Naive thymus-derived CD4-positive, alpha-beta T cell (primary cell): ENCODE data around the gene BOLA1. TPM values are rescaled to one million over a fixed set of nuclear protein-coding genes. Genes with fewer than 3 reads are reported as not detected.
"Not testable (repeated sequence)": the region's sequence is repeated elsewhere in the genome, so short reads cannot be mapped to it uniquely, and the experiment has no call there.

Source experiments
- ATAC-seq: fragments of 150-1000 bp; cut with Tn5 transposase; 2 replicates; pipeline ENCODE4 v1.10.0; 2021; ENCODE audit warnings: mild to moderate bottlenecking, moderate library complexity
- CTCF ChIA-PET: fragments of 350-600 bp; sonication (Branson Sonifier 250); formaldehyde crosslinking; loops from one replicate; lab custom pipeline; 2021; ENCODE audit warnings: antibody characterized with exemption; lab: Charles Lee
- POLR2A ChIA-PET: fragments of 350-600 bp; sonication (Branson Sonifier 250); formaldehyde crosslinking; loops from one replicate; lab custom pipeline; 2021; ENCODE audit warnings: antibody characterized with exemption, inconsistent platforms; lab: Charles Lee
- DNase-seq, 9 donors: peaks; one replicate each; pipeline versions ENCODE4 v3.0.0 to v3.0.0-alpha.2; 2020 to 2022; ENCODE audit warnings: mixed read lengths in 1 of 9
- H3K27ac ChIP-seq: one replicate; pipeline ENCODE4 v1.7.0; 2013; ENCODE audit warnings: mild to moderate bottlenecking, low read depth, low read length, moderate library complexity
- H3K27me3 ChIP-seq, 2 donors: one replicate each; pipeline ENCODE4 v1.7.0; 2013; ENCODE audit warnings: low read length in 2 of 2, mild to moderate bottlenecking in 2 of 2, moderate library complexity in 2 of 2; ENCODE audit not compliant: control insufficient read depth in 2 of 2, insufficient read depth in 2 of 2
- H3K36me3 ChIP-seq, 3 experiments: 1 replicate in 2 of 3; 2 replicates in 1 of 3; pipeline ENCODE4 v1.7.0; 2013; ENCODE audit warnings: low read length in 3 of 3, mild to moderate bottlenecking in 3 of 3, moderate library complexity in 1 of 3; ENCODE audit not compliant: insufficient read depth in 3 of 3, control insufficient read depth in 2 of 3
- H3K4me1 ChIP-seq, 2 donors: one replicate each; pipeline ENCODE4 v1.7.0; 2013; ENCODE audit warnings: low read length in 2 of 2, mild to moderate bottlenecking in 2 of 2, moderate library complexity in 1 of 2; ENCODE audit not compliant: control insufficient read depth in 2 of 2, insufficient read depth in 2 of 2
- H3K4me3 ChIP-seq: 2 replicates; pipeline ENCODE4 v1.7.0; 2013; ENCODE audit warnings: mild to moderate bottlenecking, low read length
- H3K9me3 ChIP-seq, 3 experiments: 1 replicate in 2 of 3; 2 replicates in 1 of 3; pipeline ENCODE4 v1.7.0; 2013; ENCODE audit warnings: low read length in 3 of 3; ENCODE audit not compliant: control insufficient read depth in 2 of 3
- H3K27ac Mint-ChIP-seq, 9 donors: one replicate each; pipeline ENCODE4 v1.8.0; 2020 to 2022; ENCODE audit warnings: mixed read lengths in 9 of 9, mild to moderate bottlenecking in 8 of 9, moderate library complexity in 5 of 9, inconsistent platforms in 2 of 9
- H3K27me3 Mint-ChIP-seq, 5 donors: one replicate each; pipeline ENCODE4 v1.8.0; 2021 to 2022; ENCODE audit warnings: mixed read lengths in 5 of 5, mild to moderate bottlenecking in 1 of 5
- H3K36me3 Mint-ChIP-seq, 5 donors: one replicate each; pipeline ENCODE4 v1.8.0; 2020 to 2022; ENCODE audit warnings: mixed read lengths in 5 of 5, mild to moderate bottlenecking in 3 of 5, inconsistent platforms in 1 of 5
- H3K4me1 Mint-ChIP-seq, 7 donors: one replicate each; pipeline ENCODE4 v1.8.0; 2020 to 2022; ENCODE audit warnings: mixed read lengths in 7 of 7, mild to moderate bottlenecking in 3 of 7, inconsistent platforms in 1 of 7
- H3K4me3 Mint-ChIP-seq, 10 donors: one replicate each; pipeline ENCODE4 v1.8.0; 2020 to 2022; ENCODE audit warnings: mild to moderate bottlenecking in 10 of 10, mixed read lengths in 10 of 10, moderate library complexity in 6 of 10, inconsistent platforms in 2 of 10
- H3K9me3 Mint-ChIP-seq, 11 donors: one replicate each; pipeline ENCODE4 v1.8.0; 2020 to 2022; ENCODE audit warnings: mixed read lengths in 11 of 11, mild to moderate bottlenecking in 4 of 11, inconsistent platforms in 1 of 11, moderate library complexity in 1 of 11
- intact Hi-C, 2 donors: fragments of 100-400 bp; cut with micrococcal nuclease; formaldehyde crosslinking; loops; one replicate each; pipeline ENCODE4 v1.15.1; 2023
- polyA plus RNA-seq, 2 donors: library from polyadenylated mRNA; unstranded; fragments of 300-500 nt; fragmentation: Illumina TruSeq; gene quantifications; one replicate each; pipeline ENCODE4 v1.2.3, GENCODE V29; 2021
- total RNA-seq, 6 experiments: library from RNA in 5 of 6; stranded (reverse) in 5 of 6; gene quantifications; 1 replicate in 5 of 6; 2 replicates in 1 of 6; pipeline ENCODE4 v1.2.3 and lab custom pipeline; 2021 to 2026

The BOLA1 gene
- total and polyA plus RNA-seq, 7 experiments from 2014 or later: 7.8 to 50.9 (median 26.4) TPM

DNA sequence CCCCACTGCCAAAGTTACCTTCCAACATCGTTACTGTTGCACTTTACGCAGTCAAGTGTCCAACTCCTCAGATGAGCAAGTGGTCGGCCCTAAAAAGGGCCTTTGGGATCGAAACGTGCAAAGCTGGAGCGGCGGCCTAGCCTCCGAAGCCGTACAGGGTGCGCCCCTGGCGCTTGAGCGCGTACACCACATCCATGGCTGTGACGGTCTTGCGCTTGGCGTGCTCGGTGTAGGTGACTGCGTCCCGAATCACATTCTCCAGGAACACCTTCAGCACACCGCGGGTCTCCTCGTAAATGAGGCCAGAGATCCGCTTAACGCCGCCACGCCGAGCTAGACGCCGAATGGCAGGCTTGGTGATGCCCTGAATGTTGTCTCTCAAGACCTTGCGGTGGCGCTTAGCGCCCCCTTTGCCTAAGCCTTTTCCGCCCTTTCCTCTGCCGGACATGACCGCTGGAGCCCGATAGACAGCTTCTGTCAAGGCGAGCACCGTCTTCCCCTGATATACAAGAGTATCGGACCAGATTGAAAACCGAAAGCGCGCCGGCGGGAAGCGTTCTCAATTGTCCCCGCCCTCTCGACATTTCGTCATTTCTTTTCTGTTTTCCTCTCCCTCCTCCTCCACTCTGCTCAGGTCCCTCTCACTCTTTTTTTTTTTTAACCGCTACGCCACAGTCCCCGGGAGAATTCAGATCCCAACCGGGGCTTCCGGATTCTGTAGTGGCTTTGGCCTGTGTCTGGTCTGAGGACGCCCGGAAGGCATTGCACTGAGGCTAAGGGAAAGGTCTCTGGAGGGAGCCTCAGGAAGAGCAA, 38.5 kb upstream of the BOLA1 start:
- intact Hi-C loops, POLR2A ChIA-PET, DNase-seq, H3K9me3 Mint-ChIP-seq, H3K4me3 ChIP-seq, H3K36me3 ChIP-seq, H3K27me3 Mint-ChIP-seq, CTCF ChIA-PET, H3K27ac Mint-ChIP-seq, H3K4me1 Mint-ChIP-seq, H3K4me1 ChIP-seq, H3K4me3 Mint-ChIP-seq, H3K36me3 Mint-ChIP-seq, H3K27me3 ChIP-seq, H3K27ac ChIP-seq, H3K9me3 ChIP-seq: not testable (repeated sequence)
- ATAC-seq: peak; percentile 88

DNA sequence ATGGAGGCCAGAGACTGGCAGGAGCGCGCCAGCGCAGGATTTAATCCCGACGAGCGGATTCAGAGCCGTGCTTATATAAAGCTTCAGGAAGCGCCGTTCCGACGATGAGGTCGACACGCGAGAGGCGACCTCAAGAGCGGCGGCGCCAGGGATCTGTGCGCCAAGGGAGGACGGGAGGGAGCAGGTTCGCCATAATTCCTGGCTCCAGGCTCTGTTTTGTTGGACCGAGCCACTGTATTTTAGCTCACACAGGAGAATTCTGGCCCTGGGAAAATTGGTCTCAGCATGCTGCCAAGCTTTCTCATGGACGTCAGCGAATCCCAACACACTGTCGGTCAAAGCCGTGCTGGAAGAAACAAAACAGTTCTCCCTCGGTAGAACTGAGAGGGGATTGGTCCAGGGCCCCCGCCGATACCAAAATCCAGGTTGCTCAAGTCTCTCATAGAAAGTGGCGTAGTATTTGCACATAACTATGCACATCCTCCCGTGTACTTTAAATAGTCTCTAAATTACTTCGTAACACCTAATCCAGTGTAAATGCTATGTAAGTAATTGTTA, 37.8 kb upstream of the BOLA1 start:
- H3K9me3 ChIP-seq, H3K36me3 ChIP-seq, H3K4me1 ChIP-seq, H3K4me3 ChIP-seq, H3K4me3 Mint-ChIP-seq, POLR2A ChIA-PET, CTCF ChIA-PET, intact Hi-C loops, ATAC-seq, H3K9me3 Mint-ChIP-seq, H3K27me3 Mint-ChIP-seq, H3K27ac Mint-ChIP-seq, H3K36me3 Mint-ChIP-seq, H3K27me3 ChIP-seq, DNase-seq, H3K4me1 Mint-ChIP-seq, H3K27ac ChIP-seq: not testable (repeated sequence)

DNA sequence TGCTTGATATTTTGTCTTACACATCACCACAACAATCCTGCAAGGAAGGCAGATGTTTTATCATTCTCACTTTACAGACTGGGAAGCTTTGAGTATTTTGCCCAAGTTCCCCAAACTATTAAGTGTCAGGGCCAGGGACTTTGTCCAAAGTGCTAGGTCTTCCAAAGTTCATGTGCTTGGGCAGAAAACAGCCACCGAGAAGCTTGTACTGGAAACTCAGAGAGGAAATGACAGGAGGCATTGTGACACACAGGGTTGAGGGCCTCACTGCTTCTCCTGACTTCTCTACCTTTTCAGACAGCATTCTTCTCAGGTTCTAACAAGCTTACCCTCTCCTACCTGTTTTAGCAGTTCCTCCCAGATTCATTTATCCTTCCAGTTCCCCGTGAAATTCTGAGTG, 32.5 kb upstream of the BOLA1 start:
- intact Hi-C loops: not testable (repeated sequence)

DNA sequence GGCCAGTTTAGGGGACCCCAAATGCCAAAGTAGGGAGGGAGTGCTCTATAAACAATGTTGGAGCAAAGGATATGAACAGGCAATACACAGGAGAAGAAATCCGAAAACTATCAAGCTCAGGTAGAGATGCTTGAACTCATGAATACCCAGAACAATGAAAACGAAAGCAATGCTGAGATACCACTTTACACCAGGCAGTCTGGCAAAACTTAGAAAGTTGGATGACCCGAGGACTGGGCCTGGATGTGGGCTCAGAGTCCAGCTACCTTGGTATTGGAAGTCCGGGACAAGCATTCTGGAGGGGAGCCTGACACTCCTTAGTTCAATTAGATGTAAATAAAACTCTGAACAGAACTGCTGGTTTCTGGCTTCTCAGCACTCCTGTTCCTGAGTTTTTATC, 26.3 kb upstream of the BOLA1 start:
- H3K27me3 ChIP-seq, H3K4me3 Mint-ChIP-seq, H3K4me1 Mint-ChIP-seq, H3K4me3 ChIP-seq, H3K36me3 Mint-ChIP-seq, H3K9me3 ChIP-seq, H3K36me3 ChIP-seq, DNase-seq, H3K4me1 ChIP-seq, H3K9me3 Mint-ChIP-seq, H3K27ac Mint-ChIP-seq, intact Hi-C loops, ATAC-seq, H3K27me3 Mint-ChIP-seq, H3K27ac ChIP-seq, CTCF ChIA-PET: not testable (repeated sequence)
- POLR2A ChIA-PET: interaction anchor here (0.6 to 0.7 kb wide), 3 partner anchors 10 to 15 kb away, joined by 3 read pairs; a partner anchor contains a TSS

More for the DNA sequence above, 32.5 kb upstream of the BOLA1 start:
- peak; percentile 38 for ATAC-seq
- H3K36me3 ChIP-seq, DNase-seq, POLR2A ChIA-PET, H3K9me3 Mint-ChIP-seq, H3K4me3 Mint-ChIP-seq, CTCF ChIA-PET, H3K4me1 ChIP-seq, H3K9me3 ChIP-seq, H3K4me3 ChIP-seq, H3K27me3 Mint-ChIP-seq, H3K27ac ChIP-seq, H3K27ac Mint-ChIP-seq, H3K27me3 ChIP-seq, H3K36me3 Mint-ChIP-seq, H3K4me1 Mint-ChIP-seq: not testable (repeated sequence)

DNA sequence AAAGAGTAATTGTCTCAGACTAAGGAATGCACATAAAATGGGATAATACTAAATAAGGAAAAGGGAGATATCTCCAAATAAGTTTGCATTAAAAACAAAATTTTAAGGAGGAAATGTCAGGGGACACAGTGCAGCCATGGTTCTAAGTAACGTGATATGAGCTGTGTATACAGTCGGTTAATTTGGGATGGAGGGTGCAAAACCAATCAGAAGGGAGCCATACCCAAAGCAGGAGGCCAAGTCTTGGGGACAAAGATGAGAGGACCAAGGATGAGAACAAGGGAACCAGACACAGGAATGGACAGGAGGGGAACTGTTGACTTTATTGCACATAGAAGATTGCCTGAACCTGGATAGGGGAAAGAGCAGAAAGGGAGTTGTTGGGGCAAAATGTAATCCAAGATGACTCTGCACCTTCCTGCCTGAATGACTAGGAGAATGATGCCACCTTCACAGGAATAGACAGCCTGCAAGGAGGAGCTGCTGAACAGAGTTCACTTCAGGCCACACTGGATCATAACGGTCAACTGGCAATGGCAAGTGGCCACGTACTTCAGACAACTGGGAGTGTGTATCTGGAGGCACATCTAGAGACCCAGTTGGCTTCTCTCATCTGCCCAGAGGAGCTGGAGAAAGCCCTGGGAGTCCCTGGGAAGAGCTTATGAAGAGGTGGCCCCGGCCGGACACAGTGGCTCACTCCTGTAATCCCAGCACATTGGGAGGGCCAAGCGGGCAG, 22.0 kb upstream of the BOLA1 start:
- H3K27ac ChIP-seq: no peak overlapping the region
- peaks cover 0 to 7% (median 0%) of the 10 kb centered on the region in 5 donors for H3K36me3 Mint-ChIP-seq
- DNase-seq: no peak
- peaks cover 0 to 3% (median 0%) of the 10 kb centered on the region in 11 donors for H3K9me3 Mint-ChIP-seq
- H3K4me3 ChIP-seq: no peak overlapping the region
- intact Hi-C loops: no loop called here
- H3K4me1 Mint-ChIP-seq: peaks cover 24 to 46% (median 37%) of the 10 kb centered on the region in 7 donors
- no peaks in the 10 kb centered on the region for H3K27me3 Mint-ChIP-seq
- H3K9me3 ChIP-seq: no peaks in the 10 kb centered on the region
- ChIA-PET CTCF (interaction anchor here (0.7 kb wide), 1 partner anchor 242 kb away, joined by 3 read pairs; no protein-coding TSS in a partner anchor), POLR2A (interaction anchor here (0.6 to 2.0 kb wide), 3 partner anchors 9 to 170 kb away, joined by 3 to 25 read pairs (median 6); a partner anchor contains a TSS)
- peaks cover 12 to 34% of the 10 kb centered on the region in 2 donors for H3K4me1 ChIP-seq
- H3K4me3 Mint-ChIP-seq: peak overlapping the region in 2 of 10 donors; percentile 4 to 37
- ATAC-seq: no peak
- H3K27me3 ChIP-seq: no peaks in the 10 kb centered on the region
- H3K27ac Mint-ChIP-seq: peak overlapping the region in 6 of 9 donors; percentile 54 to 84 (median 75)
- H3K36me3 ChIP-seq: no peaks in the 10 kb centered on the region

GRCh38 chr1:149879556-149879955, 19.8 kb upstream of the BOLA1 start:
- H3K27me3 Mint-ChIP-seq: no peaks in the 10 kb centered on the region
- H3K4me1 Mint-ChIP-seq: peaks cover 30 to 50% (median 39%) of the 10 kb centered on the region in 7 donors
- Histone ChIP-seq H3K4me1 (peaks cover 18 to 49% of the 10 kb centered on the region in 2 donors), H3K27me3 (no peaks in the 10 kb centered on the region), H3K27ac (peak overlapping the region; percentile 63), H3K9me3 (no peaks in the 10 kb centered on the region), H3K4me3 (peak overlapping the region; percentile 8), H3K36me3 (no peaks in the 10 kb centered on the region)
- peak overlapping the region; percentile 3 to 75 (median 61) for H3K4me3 Mint-ChIP-seq
- ATAC-seq (peak; percentile 84), DNase-seq (peak in 7 of 9 donors; percentile 17 to 72 (median 63))
- CTCF ChIA-PET: no interaction called here
- peaks cover 0 to 8% (median 0%) of the 10 kb centered on the region in 5 donors for H3K36me3 Mint-ChIP-seq
- POLR2A ChIA-PET: interaction anchor here (0.7 to 1.8 kb wide), 3 partner anchors 8 to 36 kb away, joined by 3 to 9 read pairs (median 4); a partner anchor contains a TSS
- peak overlapping the region in 8 of 9 donors; percentile 71 to 88 (median 84) for H3K27ac Mint-ChIP-seq
- intact Hi-C loops: no loop called here
- H3K9me3 Mint-ChIP-seq: peaks cover 0 to 3% (median 0%) of the 10 kb centered on the region in 11 donors
